ENCODE results near the gene DIAPH2.

DIAPH2 gene

DNA sequence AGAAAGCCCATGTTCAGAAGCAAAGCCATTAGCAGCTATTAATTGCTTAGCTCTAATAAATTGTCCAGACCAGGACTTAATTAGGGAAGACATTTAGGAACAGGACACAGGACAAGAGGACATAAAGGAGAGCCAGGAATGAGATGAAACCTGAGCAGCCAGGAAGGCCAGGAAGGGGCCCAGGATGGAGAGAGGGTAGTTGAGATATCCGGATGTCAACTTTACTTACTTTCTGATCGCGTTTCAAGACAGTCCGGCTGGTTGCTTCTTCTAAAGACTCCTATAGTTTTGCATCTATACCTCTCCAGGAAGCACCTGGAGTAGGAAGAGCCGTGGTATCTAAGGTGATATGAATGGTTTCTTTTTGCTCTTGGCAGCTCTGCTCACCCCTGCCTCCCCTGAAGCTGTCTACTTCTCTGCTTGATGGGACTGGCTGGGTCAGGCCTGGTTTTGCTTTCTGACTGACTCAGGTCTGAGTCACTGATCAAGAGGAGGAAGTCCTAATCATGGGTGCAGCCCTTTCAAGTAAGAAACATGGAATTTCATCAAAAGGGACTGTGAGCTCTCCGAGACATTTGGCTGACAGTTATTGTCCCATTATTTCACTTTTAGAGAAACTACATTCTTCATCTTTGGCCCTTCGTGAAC, 932.4 kb downstream of the DIAPH2 start:
- no peak for TF ChIP-seq EZH2phosphoT487 (IDR thresholded peaks at IDR 0.05; ENCODE audit: borderline replicate concordance)
- no peak for TF ChIP-seq CTCF (conservative IDR thresholded peaks at IDR 0.05; ENCODE audit: low read length)
- no peaks in the 10 kb centered on the region for H3K9me3 ChIP-seq (ENCODE audit: insufficient read depth, low read depth, low read length)
- H3K4me2 ChIP-seq (ENCODE audit: low read depth, low read length, poor library complexity, severe bottlenecking): no peak overlapping the region

GRCh38 chrX:97619499-97619898, 934.9 kb downstream of the DIAPH2 start:
- H3K9ac ChIP-seq (ENCODE audit: low read depth, low read length, poor library complexity, severe bottlenecking): no peak overlapping the region
- no peaks in the 10 kb centered on the region for H3K9me3 ChIP-seq (ENCODE audit: insufficient read depth, low read depth, low read length)
- no peak overlapping the region for H2AFZ ChIP-seq (ENCODE audit: low read length)
- no peaks in the 10 kb centered on the region for H3K27me3 ChIP-seq (ENCODE audit: insufficient read depth, low read length, poor library complexity, severe bottlenecking)
- no peak overlapping the region for H3K4me2 ChIP-seq (ENCODE audit: low read depth, low read length, poor library complexity, severe bottlenecking)
- H3K9me2 ChIP-seq (replicated peaks; ENCODE audit: low read depth, low read length): no peaks in the 10 kb centered on the region
- no peaks in the 10 kb centered on the region for H3F3A ChIP-seq (ENCODE audit: low read depth)
- H3K4me1 ChIP-seq (ENCODE audit: insufficient read depth, low read length, poor library complexity, severe bottlenecking): no peaks in the 10 kb centered on the region
- TF ChIP-seq EZH2phosphoT487 (IDR thresholded peaks at IDR 0.05; ENCODE audit: borderline replicate concordance) (no peak), CTCF (conservative IDR thresholded peaks at IDR 0.05; ENCODE audit: low read length) (no peak)
- no peak overlapping the region for H3K4me3 ChIP-seq (ENCODE audit: low read length, poor library complexity, severe bottlenecking)
- no peaks in the 10 kb centered on the region for H3K79me2 ChIP-seq (ENCODE audit: insufficient read depth, low read length)
- H4K20me1 ChIP-seq (ENCODE audit: insufficient read depth, low read length, poor library complexity, severe bottlenecking): no peaks in the 10 kb centered on the region
- H3K36me3 ChIP-seq (ENCODE audit: insufficient read depth, low read length): no peaks in the 10 kb centered on the region

More for the DNA sequence above, 932.4 kb downstream of the DIAPH2 start:
- H3K36me3 ChIP-seq (ENCODE audit: insufficient read depth, low read length): no peaks in the 10 kb centered on the region
- H3K4me1 ChIP-seq (ENCODE audit: insufficient read depth, low read length, poor library complexity, severe bottlenecking): no peaks in the 10 kb centered on the region
- no peaks in the 10 kb centered on the region for H3K9me2 ChIP-seq (replicated peaks; ENCODE audit: low read depth, low read length)
- no peaks in the 10 kb centered on the region for H3F3A ChIP-seq (ENCODE audit: low read depth)
- H2AFZ ChIP-seq (ENCODE audit: low read length): no peak overlapping the region
- H3K9ac ChIP-seq (ENCODE audit: low read depth, low read length, poor library complexity, severe bottlenecking): no peak overlapping the region
- no peak overlapping the region for H3K4me3 ChIP-seq (ENCODE audit: low read length, poor library complexity, severe bottlenecking)
- no peaks in the 10 kb centered on the region for H3K27me3 ChIP-seq (ENCODE audit: insufficient read depth, low read length, poor library complexity, severe bottlenecking)
- H4K20me1 ChIP-seq (ENCODE audit: insufficient read depth, low read length, poor library complexity, severe bottlenecking): no peaks in the 10 kb centered on the region
- H3K79me2 ChIP-seq (ENCODE audit: insufficient read depth, low read length): no peaks in the 10 kb centered on the region

GRCh38 chrX:97622111-97622510, 937.5 kb downstream of the DIAPH2 start:
- no peaks in the 10 kb centered on the region for H3K36me3 ChIP-seq (ENCODE audit: insufficient read depth, low read length)
- H3K4me3 ChIP-seq (ENCODE audit: low read length, poor library complexity, severe bottlenecking): no peak overlapping the region
- H3K9me2 ChIP-seq (replicated peaks; ENCODE audit: low read depth, low read length): no peaks in the 10 kb centered on the region
- H3K4me1 ChIP-seq (ENCODE audit: insufficient read depth, low read length, poor library complexity, severe bottlenecking): no peaks in the 10 kb centered on the region
- no peak overlapping the region for H3K9ac ChIP-seq (ENCODE audit: low read depth, low read length, poor library complexity, severe bottlenecking)
- no peaks in the 10 kb centered on the region for H4K20me1 ChIP-seq (ENCODE audit: insufficient read depth, low read length, poor library complexity, severe bottlenecking)
- no peaks in the 10 kb centered on the region for H3K9me3 ChIP-seq (ENCODE audit: insufficient read depth, low read depth, low read length)
- no peaks in the 10 kb centered on the region for H3K79me2 ChIP-seq (ENCODE audit: insufficient read depth, low read length)
- no peaks in the 10 kb centered on the region for H3K27me3 ChIP-seq (ENCODE audit: insufficient read depth, low read length, poor library complexity, severe bottlenecking)
- no peak overlapping the region for H2AFZ ChIP-seq (ENCODE audit: low read length)
- H3K4me2 ChIP-seq (ENCODE audit: low read depth, low read length, poor library complexity, severe bottlenecking): no peak overlapping the region
- no peaks in the 10 kb centered on the region for H3F3A ChIP-seq (ENCODE audit: low read depth)
- TF ChIP-seq CTCF (conservative IDR thresholded peaks at IDR 0.05; ENCODE audit: low read length) (no peak), EZH2phosphoT487 (IDR thresholded peaks at IDR 0.05; ENCODE audit: borderline replicate concordance) (no peak)
